ENCODE measurements around the gene RASGRF1.

The RASGRF1 gene

DNA sequence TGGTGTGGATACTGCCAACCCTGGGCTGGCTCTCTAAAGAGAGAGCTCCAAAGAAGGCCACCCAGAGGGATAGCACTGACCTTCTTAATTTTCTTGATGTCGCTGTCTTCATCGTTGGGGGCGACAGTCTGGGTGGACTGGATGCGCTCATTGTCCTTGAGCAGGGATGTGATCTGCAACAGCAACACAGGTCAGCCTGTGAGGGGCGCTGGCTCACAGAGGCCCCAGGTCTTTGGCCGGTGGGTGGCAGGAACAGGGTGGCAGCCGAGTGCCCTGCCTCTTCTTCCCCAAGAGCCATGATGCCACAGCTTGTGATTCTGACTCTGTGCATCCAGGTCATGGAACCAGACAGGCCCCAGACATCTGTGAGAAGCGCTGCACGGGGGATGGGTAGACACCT lies 41.2 kb downstream of the RASGRF1 start:
- TF ChIP-seq, protein P1, sequence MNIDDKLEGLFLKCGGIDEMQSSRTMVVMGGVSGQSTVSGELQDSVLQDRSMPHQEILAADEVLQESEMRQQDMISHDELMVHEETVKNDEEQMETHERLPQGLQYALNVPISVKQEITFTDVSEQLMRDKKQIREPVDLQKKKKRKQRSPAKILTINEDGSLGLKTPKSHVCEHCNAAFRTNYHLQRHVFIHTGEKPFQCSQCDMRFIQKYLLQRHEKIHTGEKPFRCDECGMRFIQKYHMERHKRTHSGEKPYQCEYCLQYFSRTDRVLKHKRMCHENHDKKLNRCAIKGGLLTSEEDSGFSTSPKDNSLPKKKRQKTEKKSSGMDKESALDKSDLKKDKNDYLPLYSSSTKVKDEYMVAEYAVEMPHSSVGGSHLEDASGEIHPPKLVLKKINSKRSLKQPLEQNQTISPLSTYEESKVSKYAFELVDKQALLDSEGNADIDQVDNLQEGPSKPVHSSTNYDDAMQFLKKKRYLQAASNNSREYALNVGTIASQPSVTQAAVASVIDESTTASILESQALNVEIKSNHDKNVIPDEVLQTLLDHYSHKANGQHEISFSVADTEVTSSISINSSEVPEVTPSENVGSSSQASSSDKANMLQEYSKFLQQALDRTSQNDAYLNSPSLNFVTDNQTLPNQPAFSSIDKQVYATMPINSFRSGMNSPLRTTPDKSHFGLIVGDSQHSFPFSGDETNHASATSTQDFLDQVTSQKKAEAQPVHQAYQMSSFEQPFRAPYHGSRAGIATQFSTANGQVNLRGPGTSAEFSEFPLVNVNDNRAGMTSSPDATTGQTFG (tag by site-specific recombination; IDR thresholded peaks at IDR 0.05; ENCODE audit: borderline replicate concordance) = no peak
- no peak for TF ChIP-seq GLI4 (tag by site-specific recombination; IDR thresholded peaks at IDR 0.05)
- no peak for TF ChIP-seq OSR2 (tag by site-specific recombination; IDR thresholded peaks at IDR 0.05)
- TF ChIP-seq, protein P2, sequence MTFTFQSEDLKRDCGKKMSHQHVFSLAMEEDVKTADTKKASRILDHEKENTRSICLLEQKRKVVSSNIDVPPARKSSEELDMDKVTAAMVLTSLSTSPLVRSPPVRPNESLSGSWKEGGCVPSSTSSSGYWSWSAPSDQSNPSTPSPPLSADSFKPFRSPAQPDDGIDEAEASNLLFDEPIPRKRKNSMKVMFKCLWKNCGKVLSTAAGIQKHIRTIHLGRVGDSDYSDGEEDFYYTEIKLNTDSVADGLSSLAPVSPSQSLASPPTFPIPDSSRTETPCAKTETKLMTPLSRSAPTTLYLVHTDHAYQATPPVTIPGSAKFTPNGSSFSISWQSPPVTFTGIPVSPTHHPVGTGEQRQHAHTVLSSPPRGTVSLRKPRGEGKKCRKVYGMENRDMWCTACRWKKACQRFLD (tag by site-specific recombination; IDR thresholded peaks at IDR 0.05) = no peak
- no peak for TF ChIP-seq ZNF350 (tag by site-specific recombination; IDR thresholded peaks at IDR 0.05)
- TF ChIP-seq, protein P3, sequence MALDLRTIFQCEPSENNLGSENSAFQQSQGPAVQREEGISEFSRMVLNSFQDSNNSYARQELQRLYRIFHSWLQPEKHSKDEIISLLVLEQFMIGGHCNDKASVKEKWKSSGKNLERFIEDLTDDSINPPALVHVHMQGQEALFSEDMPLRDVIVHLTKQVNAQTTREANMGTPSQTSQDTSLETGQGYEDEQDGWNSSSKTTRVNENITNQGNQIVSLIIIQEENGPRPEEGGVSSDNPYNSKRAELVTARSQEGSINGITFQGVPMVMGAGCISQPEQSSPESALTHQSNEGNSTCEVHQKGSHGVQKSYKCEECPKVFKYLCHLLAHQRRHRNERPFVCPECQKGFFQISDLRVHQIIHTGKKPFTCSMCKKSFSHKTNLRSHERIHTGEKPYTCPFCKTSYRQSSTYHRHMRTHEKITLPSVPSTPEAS (tag by site-specific recombination; IDR thresholded peaks at IDR 0.05) = no peak
- no peak for TF ChIP-seq RBAK (tag by site-specific recombination; IDR thresholded peaks at IDR 0.05)
- TF ChIP-seq, protein P4, sequence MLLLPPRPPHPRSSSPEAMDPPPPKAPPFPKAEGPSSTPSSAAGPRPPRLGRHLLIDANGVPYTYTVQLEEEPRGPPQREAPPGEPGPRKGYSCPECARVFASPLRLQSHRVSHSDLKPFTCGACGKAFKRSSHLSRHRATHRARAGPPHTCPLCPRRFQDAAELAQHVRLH (tag by site-specific recombination; IDR thresholded peaks at IDR 0.05) = no peak
- TF ChIP-seq ZNF514 (tag by site-specific recombination; IDR thresholded peaks at IDR 0.05) = no peak
- TF ChIP-seq HOXD13 (CRISPR knock-in tag; IDR thresholded peaks at IDR 0.05; ENCODE audit: borderline replicate concordance) = no peak
- TF ChIP-seq ZBTB1 (tag by site-specific recombination; IDR thresholded peaks at IDR 0.05) = no peak
- no peaks in the 10 kb centered on the region for H3K9me3 ChIP-seq (ENCODE audit: control insufficient read depth, insufficient read depth, low read depth, low read length)
- H3K27ac ChIP-seq (ENCODE audit: extremely low read depth, low read depth, low read length) = no peak overlapping the region
- H3K4me3 ChIP-seq (ENCODE audit: low read depth, low read length) = no peak overlapping the region
- H3K4me1 ChIP-seq (ENCODE audit: control insufficient read depth, insufficient read depth, low read length) = no peaks in the 10 kb centered on the region
- H3K36me3 ChIP-seq (ENCODE audit: control insufficient read depth in 2 of 2, insufficient read depth in 1 of 2, low read length in 2 of 2) = no peaks in the 10 kb centered on the region
- CTCF ChIA-PET = interaction anchor here (0.7 to 2.9 kb wide), 2 partner anchors 21 to 135 kb away, joined by 3 to 14 read pairs; no protein-coding TSS in a partner anchor
- POLR2A ChIA-PET = no interaction called here

DNA sequence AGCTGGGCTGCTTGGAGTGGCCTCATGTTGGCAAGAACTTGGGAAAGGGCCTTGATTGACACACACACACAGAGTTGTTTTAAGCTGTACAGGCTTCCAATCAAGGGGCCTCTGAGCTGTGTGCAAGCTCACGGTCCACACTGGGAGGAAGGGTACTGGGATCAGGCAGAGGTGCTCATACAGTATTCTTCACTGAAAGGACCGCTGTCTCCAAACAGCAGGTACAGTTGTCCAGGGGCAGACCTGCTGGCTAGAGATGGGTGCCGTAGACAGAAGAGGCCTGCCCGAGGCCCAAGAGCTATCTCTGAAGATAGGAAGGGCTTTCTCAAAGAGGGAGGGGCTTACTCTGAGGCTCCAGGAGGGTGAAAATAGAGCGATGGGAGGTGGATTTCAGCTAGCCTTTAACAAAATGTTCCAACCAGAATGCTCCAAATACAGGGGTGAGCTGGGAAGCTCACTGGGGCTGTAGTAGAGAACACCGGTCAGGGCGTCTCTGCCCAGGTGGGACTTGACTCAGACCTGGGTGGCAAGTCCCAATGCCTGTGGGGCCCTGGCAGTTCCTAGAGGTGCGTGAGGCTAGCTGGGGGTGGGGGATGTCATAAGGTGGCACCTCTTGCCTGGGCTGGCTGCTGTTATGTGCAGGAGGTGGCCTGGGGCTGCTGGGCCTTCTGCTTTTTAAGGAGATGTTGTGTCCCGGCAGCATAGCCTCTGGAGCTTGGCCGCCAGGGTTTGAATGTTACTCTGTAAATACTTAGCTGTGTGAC lies 42.7 kb downstream of the RASGRF1 start:
- ChIA-PET CTCF (interaction anchor here (0.5 to 2.9 kb wide), 5 partner anchors 20 to 250 kb away, joined by 4 to 14 read pairs (median 6); no protein-coding TSS in a partner anchor), POLR2A (no interaction called here)
- H3K4me1 ChIP-seq (ENCODE audit: control insufficient read depth, insufficient read depth, low read length) = no peaks in the 10 kb centered on the region
- H3K27ac ChIP-seq (ENCODE audit: extremely low read depth, low read depth, low read length) = no peak overlapping the region
- no peak overlapping the region for H3K4me3 ChIP-seq (ENCODE audit: low read depth, low read length)
- no peaks in the 10 kb centered on the region for H3K9me3 ChIP-seq (ENCODE audit: control insufficient read depth, insufficient read depth, low read depth, low read length)
- no peaks in the 10 kb centered on the region for H3K36me3 ChIP-seq (ENCODE audit: control insufficient read depth in 2 of 2, insufficient read depth in 1 of 2, low read length in 2 of 2)
- TF ChIP-seq ZNF521 (tag by site-specific recombination; IDR thresholded peaks at IDR 0.05) (no peak), KLF7 (tag by site-specific recombination; IDR thresholded peaks at IDR 0.05; ENCODE audit: borderline replicate concordance) (no peak), HOXA7 (CRISPR knock-in tag; IDR thresholded peaks at IDR 0.05; ENCODE audit: borderline replicate concordance) (no peak), ZNF473 (tag by site-specific recombination; IDR thresholded peaks at IDR 0.05) (no peak), ZNF391 (tag by site-specific recombination; IDR thresholded peaks at IDR 0.05; ENCODE audit: borderline replicate concordance, low read depth) (no peak), ZFP41 (tag by site-specific recombination; IDR thresholded peaks at IDR 0.05; ENCODE audit: borderline replicate concordance) (no peak), KLF8 (tag by site-specific recombination; IDR thresholded peaks at IDR 0.05) (no peak)
- TF ChIP-seq, protein P5, sequence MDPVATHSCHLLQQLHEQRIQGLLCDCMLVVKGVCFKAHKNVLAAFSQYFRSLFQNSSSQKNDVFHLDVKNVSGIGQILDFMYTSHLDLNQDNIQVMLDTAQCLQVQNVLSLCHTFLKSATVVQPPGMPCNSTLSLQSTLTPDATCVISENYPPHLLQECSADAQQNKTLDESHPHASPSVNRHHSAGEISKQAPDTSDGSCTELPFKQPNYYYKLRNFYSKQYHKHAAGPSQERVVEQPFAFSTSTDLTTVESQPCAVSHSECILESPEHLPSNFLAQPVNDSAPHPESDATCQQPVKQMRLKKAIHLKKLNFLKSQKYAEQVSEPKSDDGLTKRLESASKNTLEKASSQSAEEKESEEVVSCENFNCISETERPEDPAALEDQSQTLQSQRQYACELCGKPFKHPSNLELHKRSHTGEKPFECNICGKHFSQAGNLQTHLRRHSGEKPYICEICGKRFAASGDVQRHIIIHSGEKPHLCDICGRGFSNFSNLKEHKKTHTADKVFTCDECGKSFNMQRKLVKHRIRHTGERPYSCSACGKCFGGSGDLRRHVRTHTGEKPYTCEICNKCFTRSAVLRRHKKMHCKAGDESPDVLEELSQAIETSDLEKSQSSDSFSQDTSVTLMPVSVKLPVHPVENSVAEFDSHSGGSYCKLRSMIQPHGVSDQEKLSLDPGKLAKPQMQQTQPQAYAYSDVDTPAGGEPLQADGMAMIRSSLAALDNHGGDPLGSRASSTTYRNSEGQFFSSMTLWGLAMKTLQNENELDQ (tag by site-specific recombination; IDR thresholded peaks at IDR 0.05; ENCODE audit: low read depth) = no peak
- TF ChIP-seq, protein P6, sequence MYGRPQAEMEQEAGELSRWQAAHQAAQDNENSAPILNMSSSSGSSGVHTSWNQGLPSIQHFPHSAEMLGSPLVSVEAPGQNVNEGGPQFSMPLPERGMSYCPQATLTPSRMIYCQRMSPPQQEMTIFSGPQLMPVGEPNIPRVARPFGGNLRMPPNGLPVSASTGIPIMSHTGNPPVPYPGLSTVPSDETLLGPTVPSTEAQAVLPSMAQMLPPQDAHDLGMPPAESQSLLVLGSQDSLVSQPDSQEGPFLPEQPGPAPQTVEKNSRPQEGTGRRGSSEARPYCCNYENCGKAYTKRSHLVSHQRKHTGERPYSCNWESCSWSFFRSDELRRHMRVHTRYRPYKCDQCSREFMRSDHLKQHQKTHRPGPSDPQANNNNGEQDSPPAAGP (tag by site-specific recombination; IDR thresholded peaks at IDR 0.05) = no peak
- TF ChIP-seq, protein P7, sequence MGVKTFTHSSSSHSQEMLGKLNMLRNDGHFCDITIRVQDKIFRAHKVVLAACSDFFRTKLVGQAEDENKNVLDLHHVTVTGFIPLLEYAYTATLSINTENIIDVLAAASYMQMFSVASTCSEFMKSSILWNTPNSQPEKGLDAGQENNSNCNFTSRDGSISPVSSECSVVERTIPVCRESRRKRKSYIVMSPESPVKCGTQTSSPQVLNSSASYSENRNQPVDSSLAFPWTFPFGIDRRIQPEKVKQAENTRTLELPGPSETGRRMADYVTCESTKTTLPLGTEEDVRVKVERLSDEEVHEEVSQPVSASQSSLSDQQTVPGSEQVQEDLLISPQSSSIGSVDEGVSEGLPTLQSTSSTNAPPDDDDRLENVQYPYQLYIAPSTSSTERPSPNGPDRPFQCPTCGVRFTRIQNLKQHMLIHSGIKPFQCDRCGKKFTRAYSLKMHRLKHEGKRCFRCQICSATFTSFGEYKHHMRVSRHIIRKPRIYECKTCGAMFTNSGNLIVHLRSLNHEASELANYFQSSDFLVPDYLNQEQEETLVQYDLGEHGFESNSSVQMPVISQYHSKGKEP (tag by site-specific recombination; IDR thresholded peaks at IDR 0.05) = no peak

All from HEK293 (cell line).